ENCODE measurements around the gene CP. TPM values are rescaled to one million over a fixed set of nuclear protein-coding genes. Genes with fewer than 3 reads are reported as not detected.
A peak's percentile ranks its signal among the peaks of the same experiment; 100 is the strongest.
"Not testable (repeated sequence)": the region's sequence is repeated elsewhere in the genome, so short reads cannot be mapped to it uniquely, and the experiment has no call there.

Gene CP
- total RNA-seq, 6 donors from 2014 or later: 3.9 to 87.3 (median 18.9) TPM

DNA sequence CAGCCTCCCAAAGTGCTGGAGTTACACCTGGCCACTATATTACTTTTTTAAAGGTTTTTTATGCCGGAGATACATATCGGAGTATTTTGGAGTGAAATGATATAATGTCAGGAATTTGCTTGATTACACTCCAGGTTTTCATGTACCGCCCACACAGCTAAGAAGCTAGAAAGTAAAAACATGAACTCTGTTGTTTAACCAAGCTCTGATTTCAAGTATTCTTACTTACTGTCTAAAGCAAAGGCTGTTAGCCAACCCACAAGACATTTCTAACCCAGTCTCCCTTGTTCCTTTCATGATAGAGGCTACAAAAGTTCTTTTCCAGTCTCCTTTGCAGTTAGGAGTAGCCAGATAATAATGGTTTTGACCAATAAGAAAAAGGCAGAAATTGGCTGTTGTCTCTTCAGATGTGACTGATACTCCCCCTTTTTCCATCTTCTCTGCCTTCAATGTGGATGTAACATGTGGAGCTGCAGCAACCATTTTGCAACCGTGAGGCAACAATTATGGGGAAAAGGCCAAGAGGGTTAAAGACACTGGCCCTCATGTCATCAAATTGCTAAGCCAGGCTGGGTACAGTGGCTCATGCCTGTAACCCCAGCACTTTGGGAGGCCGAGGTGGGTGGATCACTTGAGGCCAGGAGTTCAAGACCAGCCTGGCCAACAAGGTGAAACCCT lies 6.1 kb upstream of the CP start:
- Histone ChIP-seq H3K9me3 (no peaks in the 10 kb centered on the region), H3K4me3 (no peak overlapping the region), H3K4me1 (peaks cover 4 to 16% (median 10%) of the 10 kb centered on the region in 4 donors), H3K36me3 (no peaks in the 10 kb centered on the region), H3K27ac (no peak overlapping the region), H3K27me3 (no peaks in the 10 kb centered on the region)
- 79 to 90% methylated on average over 5 of the region's 5 CpGs for WGBS, 2 donors
- ATAC-seq (ENCODE audit: low FRiP score in 2 of 2) (no peak), DNase-seq (no peak)
- no peak for TF ChIP-seq POLR2AphosphoS5 (IDR thresholded peaks at IDR 0.05)
- TF ChIP-seq EP300 (IDR thresholded peaks at IDR 0.05): no peak
- no peak for TF ChIP-seq POLR2A (IDR thresholded peaks at IDR 0.05)

DNA sequence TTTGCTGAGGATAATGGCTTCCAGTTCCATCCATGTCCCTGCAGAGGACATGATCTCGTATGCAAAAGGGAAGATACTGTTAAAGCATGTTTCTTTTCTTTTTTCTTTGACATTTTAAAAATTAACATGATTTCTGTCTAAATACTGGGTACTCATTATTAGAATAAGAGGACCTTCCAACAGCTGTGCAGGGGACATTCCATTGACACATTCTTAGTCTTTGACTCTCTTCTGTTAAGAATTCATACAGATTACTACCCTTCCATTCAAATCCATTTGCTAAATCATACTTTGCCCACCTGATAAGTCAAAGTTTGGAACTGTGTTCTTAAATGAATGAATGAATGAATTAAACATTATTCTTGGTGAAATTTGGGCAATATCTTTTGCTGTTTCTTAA lies 5.1 kb upstream of the CP start:
- DNase-seq: no peak
- no peak for ATAC-seq (ENCODE audit: low FRiP score in 2 of 2)
- H3K4me3 ChIP-seq: no peak overlapping the region
- peaks cover 7 to 17% (median 13%) of the 10 kb centered on the region in 4 donors for H3K4me1 ChIP-seq
- TF ChIP-seq EP300 (IDR thresholded peaks at IDR 0.05) (no peak), POLR2A (IDR thresholded peaks at IDR 0.05) (no peak), POLR2AphosphoS5 (IDR thresholded peaks at IDR 0.05) (no peak)
- TF ChIP-seq, protein P1, sequence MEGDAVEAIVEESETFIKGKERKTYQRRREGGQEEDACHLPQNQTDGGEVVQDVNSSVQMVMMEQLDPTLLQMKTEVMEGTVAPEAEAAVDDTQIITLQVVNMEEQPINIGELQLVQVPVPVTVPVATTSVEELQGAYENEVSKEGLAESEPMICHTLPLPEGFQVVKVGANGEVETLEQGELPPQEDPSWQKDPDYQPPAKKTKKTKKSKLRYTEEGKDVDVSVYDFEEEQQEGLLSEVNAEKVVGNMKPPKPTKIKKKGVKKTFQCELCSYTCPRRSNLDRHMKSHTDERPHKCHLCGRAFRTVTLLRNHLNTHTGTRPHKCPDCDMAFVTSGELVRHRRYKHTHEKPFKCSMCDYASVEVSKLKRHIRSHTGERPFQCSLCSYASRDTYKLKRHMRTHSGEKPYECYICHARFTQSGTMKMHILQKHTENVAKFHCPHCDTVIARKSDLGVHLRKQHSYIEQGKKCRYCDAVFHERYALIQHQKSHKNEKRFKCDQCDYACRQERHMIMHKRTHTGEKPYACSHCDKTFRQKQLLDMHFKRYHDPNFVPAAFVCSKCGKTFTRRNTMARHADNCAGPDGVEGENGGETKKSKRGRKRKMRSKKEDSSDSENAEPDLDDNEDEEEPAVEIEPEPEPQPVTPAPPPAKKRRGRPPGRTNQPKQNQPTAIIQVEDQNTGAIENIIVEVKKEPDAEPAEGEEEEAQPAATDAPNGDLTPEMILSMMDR (IDR thresholded peaks at IDR 0.05): no peak
- H3K9me3 ChIP-seq: no peaks in the 10 kb centered on the region
- no peaks in the 10 kb centered on the region for H3K36me3 ChIP-seq
- H3K27me3 ChIP-seq: no peaks in the 10 kb centered on the region
- H3K27ac ChIP-seq: no peak overlapping the region
- 96 to 97% methylated on average over 1 of the region's 1 CpG for WGBS, 2 donors

DNA sequence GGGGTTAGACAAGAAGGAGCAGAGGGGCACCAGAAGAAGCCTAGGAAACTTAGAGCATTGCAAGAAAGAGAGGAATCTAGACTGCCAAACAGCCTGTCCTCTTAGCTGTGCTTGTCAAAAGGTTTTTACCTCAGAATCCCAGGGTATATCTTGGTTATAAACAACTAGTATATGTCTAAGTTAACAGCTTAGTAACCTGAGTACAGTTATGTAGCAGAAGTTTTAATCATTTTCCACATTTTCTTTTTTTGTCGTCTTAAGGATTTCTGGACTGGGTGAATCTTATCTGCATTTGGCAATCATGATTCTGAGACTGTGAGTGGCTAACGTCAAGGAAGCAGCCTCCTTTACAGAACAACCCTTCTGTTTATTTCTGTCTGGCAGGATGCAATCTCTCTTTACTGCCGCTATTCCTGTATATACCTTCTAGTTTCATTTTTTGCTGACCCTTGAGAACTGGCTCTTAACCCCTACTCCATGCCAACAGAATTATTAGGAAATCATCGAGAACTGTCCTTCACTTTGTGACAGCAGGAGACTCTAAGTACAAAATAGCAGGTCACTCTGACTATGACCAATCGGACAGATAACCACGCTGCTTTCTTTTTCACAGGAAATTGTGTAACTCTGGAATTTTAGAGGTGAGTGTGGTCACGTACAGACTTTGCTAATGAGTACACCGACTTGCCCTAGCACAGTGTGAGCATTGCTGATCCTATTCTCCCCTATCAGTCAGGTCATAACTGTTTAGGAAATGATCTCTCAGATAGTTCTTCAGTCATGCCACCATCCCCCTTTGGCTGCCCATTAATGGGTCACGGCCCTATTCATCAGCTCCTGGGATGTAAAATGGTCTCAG lies 3.3 kb upstream of the CP start:
- TF ChIP-seq, protein P1 (IDR thresholded peaks at IDR 0.05): no peak
- TF ChIP-seq POLR2A (IDR thresholded peaks at IDR 0.05) (peak in 1 of 4 donors; percentile 36), EP300 (IDR thresholded peaks at IDR 0.05) (peak in 2 of 4 donors; percentile 64 to 82), POLR2AphosphoS5 (IDR thresholded peaks at IDR 0.05) (peak; percentile 51 to 77)
- peak overlapping the region in 3 of 4 donors; percentile 27 to 44 (median 39) for H3K4me3 ChIP-seq
- no peaks in the 10 kb centered on the region for H3K9me3 ChIP-seq
- DNase-seq (peak in 1 of 2 donors; percentile 29), ATAC-seq (ENCODE audit: low FRiP score in 2 of 2) (peak; percentile 91)
- no peaks in the 10 kb centered on the region for H3K27me3 ChIP-seq
- 4% methylated on average over 8 to 9 of the region's 9 CpGs for WGBS, 2 donors
- peak overlapping the region; percentile 69 to 86 (median 78) for H3K27ac ChIP-seq
- H3K4me1 ChIP-seq: peaks cover 7 to 20% (median 14%) of the 10 kb centered on the region in 4 donors
- no peaks in the 10 kb centered on the region for H3K36me3 ChIP-seq

DNA sequence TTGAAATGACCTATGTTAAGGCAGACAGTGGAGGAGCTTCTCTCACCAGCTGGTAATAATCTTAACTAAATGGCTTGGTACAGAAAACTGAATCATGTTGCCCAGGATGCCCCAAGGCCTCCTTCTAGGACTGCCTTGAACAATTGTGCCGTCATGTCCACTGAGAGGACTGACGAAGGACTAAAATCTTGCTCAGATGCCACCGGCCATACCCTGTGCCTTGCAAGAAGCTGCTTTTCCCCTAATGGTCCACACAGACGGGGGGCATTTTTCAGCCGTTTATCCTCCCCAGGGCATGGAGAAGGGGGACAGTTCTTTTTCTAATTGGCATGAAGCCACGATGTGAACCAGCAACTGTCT lies 1.8 kb upstream of the CP start:
- no peak overlapping the region for H3K4me3 ChIP-seq
- no peaks in the 10 kb centered on the region for H3K36me3 ChIP-seq

DNA sequence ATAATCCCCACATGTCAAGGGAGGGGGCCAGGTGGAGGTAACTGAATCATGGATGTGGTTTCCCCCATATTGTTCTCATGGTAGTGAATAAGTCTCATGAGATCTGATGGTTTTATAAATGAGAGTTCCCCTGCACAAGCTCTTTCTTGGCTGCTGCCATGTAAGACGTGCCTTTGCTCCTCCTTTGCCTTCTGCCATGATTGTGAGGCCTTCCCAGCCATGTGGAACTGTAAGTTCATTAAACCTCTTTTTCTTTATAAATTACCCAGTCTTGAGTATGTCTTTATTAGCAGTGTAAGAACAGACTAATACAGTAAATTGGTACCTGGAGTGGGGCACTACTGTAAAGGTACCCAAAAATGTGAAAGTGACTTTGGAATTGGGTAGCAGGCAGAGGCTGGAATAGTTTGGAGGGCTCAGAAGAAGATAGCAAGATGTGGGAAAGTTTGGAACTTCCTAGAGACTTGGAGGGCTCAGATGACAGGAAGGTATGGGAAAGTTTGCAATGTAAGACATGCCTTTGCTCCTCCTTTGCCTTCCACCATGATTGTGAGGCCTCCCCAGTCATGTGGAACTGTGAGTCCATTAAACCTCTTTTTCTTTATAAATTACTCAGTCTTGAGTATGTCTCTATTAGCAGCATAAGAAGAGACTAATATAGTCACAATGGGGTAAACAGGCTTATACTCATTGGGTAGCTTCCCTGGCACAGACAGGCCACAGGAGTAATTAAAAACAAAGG lies 2.1 kb downstream of the CP start:
- H3K4me1 ChIP-seq: peaks cover 12 to 23% (median 14%) of the 10 kb centered on the region in 4 donors
- not testable (repeated sequence) for H3K9me3 ChIP-seq; H3K27me3 ChIP-seq; ATAC-seq (ENCODE audit: low FRiP score in 2 of 2); H3K27ac ChIP-seq; DNase-seq; H3K36me3 ChIP-seq; H3K4me3 ChIP-seq
- 87 to 100% methylated on average over 1 of the region's 1 CpG for WGBS, 2 donors

More for the DNA sequence above, 1.8 kb upstream of the CP start:
- peaks cover 7 to 20% (median 14%) of the 10 kb centered on the region in 4 donors for H3K4me1 ChIP-seq
- 89 to 95% methylated on average over 6 of the region's 6 CpGs for WGBS, 2 donors
- no peak for ATAC-seq (ENCODE audit: low FRiP score in 2 of 2)
- no peak for DNase-seq
- no peaks in the 10 kb centered on the region for H3K27me3 ChIP-seq
- no peaks in the 10 kb centered on the region for H3K9me3 ChIP-seq
- TF ChIP-seq POLR2A (IDR thresholded peaks at IDR 0.05) (no peak), POLR2AphosphoS5 (IDR thresholded peaks at IDR 0.05) (no peak), EP300 (IDR thresholded peaks at IDR 0.05) (no peak)
- TF ChIP-seq, protein P1 (IDR thresholded peaks at IDR 0.05): no peak
- no peak overlapping the region for H3K27ac ChIP-seq

Data from upper lobe of left lung (tissue), 6 donors.